C4-2B (cell line): ENCODE data around the gene SKP2.

Experiments
- ZFX ChIP-seq: fragments of 450-650 bp; IDR thresholded peaks from 2 replicates; pipeline ENCODE4 v1.6.1; 2017
- TF ChIP-seq, protein P1 (sequence below): fragments of 450-650 bp; conservative IDR thresholded peaks from 2 replicates; pipeline ENCODE4 v1.5.1; 2017; ENCODE audit warnings: mild to moderate bottlenecking

DNA sequence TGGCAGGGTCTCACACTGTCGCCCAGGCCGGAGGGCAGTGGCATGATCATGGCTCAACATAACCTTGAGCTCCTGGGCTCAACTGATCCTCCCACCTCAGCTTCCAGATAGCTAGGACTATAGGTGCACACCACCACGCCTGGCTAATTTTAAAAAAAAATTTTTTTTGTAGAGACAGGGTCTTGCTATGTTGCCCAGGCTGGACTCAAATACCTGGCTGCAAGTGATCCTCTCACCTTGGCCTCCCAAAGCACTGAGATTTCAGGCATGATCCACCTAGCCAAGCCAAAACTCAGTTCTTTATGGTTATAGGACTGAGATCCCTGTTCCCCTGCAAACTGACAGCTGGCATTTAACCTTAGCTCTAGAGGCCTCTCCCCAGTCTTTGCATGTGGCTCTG lies 5.5 kb upstream of the SKP2 start:
- no peak for TF ChIP-seq ZFX
- TF ChIP-seq, protein P1, sequence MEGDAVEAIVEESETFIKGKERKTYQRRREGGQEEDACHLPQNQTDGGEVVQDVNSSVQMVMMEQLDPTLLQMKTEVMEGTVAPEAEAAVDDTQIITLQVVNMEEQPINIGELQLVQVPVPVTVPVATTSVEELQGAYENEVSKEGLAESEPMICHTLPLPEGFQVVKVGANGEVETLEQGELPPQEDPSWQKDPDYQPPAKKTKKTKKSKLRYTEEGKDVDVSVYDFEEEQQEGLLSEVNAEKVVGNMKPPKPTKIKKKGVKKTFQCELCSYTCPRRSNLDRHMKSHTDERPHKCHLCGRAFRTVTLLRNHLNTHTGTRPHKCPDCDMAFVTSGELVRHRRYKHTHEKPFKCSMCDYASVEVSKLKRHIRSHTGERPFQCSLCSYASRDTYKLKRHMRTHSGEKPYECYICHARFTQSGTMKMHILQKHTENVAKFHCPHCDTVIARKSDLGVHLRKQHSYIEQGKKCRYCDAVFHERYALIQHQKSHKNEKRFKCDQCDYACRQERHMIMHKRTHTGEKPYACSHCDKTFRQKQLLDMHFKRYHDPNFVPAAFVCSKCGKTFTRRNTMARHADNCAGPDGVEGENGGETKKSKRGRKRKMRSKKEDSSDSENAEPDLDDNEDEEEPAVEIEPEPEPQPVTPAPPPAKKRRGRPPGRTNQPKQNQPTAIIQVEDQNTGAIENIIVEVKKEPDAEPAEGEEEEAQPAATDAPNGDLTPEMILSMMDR, result no peak
